A549 treated with AZD9567 at 1 μM for 4 hours (cell line): ENCODE data around the gene WDR76. TPM values are rescaled to one million over a fixed set of nuclear protein-coding genes. Genes with fewer than 3 reads are reported as not detected.

Experiments
- total RNA-seq: library from RNA; stranded (reverse); fragments of 200-300 nt; extraction: Qiagen RNA extraction; gene quantifications from 5 replicates; pipeline ENCODE4 v1.2.3, GENCODE V29; 2022; ENCODE audit not compliant: insufficient read depth

The WDR76 gene
- 10.5 to 12.4 TPM (median 10.9 TPM) in 5 replicates for total RNA-seq

DNA sequence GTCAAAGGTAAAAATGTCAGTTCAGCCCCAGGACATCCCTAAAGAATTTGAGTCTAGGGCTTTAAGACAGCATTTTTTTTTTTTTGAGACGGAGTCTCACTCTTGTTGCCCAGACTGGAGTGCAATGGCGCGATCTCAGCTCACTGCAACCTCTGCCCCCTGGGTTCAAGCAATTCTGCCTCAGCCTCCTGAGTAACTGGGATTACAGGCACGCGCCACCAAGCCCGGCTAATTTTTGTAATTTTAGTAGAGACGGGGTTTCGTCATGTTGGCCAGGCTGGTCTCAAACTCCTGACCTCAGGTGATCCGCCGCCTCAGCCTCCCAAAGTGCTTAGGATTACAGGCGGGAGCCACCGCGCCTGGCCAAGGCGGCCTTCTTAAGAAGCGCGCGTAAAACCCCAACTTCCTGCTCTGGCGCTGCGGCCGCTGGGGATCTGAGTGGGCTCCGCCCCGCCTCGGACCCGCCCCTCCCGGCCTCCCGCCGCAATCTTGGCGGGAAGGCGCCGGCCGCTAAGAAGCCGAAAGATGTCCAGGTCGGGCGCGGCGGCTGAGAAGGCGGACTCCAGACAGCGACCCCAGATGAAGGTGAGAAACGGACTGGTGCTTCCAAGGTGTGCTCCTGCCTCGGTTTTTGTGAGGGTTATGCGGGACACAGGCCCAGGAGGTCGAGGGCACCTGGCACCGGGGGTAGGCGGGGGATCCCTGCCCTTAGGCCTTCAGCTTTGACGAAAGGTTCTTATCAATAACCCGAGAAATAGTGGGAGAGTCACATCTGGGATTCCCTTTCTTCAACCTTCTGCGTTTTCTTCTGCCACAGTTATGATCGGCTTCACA lies at the start of gene WDR76:
Gene WDR76, plus strand, starts transcription at position 495 of the 834 bp plus-strand sequence. Its CDS starts 31 bp downstream, at position 526.

DNA sequence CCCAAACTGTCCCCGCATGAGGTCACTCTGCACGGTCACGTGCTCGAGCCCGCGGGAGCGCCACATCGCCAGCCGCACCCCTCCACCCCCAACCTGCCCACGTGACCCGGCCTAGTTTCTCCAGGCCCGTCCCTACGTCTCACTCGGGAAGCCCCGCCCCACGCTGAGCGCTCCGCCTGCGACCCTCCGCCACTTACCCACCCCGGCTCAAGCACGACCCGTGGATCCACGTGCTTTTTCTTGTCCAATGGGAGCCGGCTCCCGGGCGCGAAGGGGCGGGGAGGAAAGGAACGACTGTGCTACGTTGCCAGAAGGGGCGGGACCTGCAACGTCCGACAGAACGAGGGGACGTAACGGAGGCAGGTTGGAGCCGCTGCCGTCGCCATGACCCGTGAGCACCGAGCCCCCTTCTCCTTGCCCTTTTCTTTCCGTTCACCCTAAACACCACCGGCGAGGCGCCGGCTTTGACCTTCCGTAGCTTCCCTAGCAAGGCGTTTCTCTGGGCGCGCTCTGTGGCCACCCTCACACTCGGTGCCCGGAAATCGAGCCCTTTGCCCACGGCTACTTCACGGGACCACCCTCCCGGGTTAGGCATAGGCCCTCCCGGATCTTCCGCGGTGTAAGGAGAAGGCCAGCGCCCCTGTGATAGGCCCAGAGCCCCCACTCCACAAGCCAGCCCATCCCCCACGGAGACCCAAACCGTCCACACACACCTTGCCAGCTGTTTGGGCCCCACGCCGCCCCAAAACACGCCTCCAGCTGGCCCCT lies 34.6 kb upstream of the WDR76 start, which contains the start of gene SERF2:
Gene SERF2, plus strand, starts transcription at position 328 of the 768 bp plus-strand sequence. Its CDS starts 57 bp downstream, at position 385.

DNA sequence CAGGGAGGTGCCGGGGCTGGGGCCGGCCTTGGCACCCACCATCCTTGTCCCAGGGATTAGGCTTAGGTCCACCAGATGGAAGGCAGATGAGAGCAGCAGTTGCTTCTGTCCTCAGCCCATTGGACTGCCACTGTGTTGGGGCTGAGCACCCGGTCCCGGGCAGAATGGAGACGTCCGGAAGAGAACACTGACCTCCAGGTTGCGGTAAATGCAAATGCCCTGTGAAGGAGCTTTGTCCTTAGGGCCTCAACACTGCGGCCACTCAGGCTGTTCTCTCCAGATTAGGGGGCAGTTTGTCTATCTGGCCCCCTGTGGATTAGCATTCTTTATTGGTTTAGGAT lies 26.9 kb upstream of the WDR76 start, which contains the start of gene SERINC4:
Gene SERINC4, minus strand, starts transcription at position 276 of the 341 bp plus-strand sequence. Its CDS starts 234 bp downstream, at position 42.

DNA sequence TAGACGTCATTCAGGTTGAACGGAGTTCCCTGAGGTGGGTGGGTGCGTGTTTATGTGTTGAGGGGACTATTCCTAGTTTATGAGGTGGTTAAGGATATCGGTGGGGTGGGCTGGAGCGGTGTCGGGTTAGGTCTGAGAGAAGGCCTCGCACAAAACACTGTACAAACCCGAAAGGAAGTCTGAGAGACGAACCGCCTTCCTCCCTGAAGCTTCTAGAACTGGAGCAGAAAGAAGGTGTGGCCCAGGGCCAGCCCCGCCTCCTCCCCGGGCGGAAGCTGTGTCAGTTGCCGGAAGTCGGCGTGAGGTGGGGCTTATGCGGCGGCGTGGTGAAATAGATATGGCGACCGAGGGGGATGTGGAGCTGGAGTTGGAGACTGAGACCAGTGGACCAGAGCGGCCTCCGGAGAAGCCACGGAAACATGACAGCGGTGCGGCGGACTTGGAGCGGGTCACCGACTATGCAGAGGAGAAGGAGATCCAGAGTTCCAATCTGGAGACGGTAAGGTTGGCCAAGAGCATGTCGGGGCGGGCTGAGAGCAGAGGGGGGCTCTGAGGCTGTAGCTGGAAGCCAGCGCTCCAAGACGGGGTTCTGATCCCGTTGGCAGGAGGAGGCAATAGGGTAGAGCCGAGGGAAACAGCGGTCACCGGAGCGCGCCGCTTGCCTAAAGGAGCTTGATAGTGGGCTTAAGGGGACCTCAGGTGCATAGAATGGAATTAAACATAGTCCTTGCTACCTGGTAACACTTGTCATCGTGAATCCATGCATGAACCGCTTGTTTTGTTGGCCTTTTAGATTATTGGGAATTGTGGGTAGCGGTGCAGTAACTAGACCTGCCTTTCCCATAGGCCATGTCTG lies 26.3 kb upstream of the WDR76 start, which contains the start of gene HYPK:
Gene HYPK, plus strand, starts transcription at position 314 of the 856 bp plus-strand sequence. Its CDS starts 24 bp downstream, at position 338.

DNA sequence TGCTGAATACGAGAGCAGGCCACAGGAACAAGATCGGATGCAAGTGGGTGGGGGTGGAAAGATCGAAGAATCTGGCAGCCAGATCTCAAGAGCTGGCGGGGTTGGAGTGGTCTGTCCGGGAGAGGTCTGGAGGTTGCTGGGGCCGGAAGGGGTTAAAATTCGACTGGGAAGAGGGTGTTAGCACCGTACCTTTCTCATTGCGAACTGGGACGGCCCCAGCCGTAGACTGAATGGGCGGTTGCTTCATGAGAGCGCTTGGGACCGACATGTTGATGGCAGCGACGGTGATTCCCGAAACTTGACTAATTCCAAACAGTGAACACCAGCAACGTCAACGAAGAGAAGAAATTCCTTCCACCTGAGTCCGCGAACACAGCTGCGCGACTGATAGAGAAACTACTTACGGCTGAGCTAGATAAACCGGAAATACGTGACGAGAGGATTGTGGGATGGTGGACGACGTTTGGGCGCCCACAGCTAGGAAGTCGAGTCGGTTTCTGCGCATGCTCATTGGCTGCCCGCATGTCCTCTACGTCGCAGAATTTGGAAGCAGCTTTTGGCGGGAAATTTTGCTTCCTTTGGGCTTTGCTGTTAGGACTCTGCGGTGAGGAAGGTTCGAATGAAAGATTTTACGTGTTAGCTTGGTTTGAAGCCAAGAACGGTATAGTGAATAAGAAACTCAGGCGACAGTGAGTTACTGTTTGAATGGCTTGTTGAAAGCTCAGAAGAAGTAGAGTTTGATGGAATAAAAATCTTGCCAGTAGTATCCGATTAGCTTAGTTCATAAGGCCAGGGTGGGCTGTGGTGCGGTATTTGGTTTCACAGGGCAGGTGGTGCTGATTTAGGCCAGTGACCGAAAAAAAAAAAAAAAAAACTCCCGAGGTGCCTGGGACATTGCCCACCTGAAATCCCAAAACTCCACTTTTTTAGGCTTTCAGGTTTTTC lies 2.2 kb upstream of the WDR76 start, which contains the start of gene MFAP1:
Gene MFAP1, minus strand, starts transcription at position 389 of the 945 bp plus-strand sequence. Its CDS starts 121 bp downstream, at position 268.

Other genes starting within 250 kb of the WDR76 start
- gene PPIP5K1, start 236.8 kb upstream of the WDR76 start, total RNA-seq: 5.0 to 8.9 TPM (median 5.2 TPM) in 5 replicates
- 2.3 to 4.8 TPM (median 3.6 TPM) in 4 of 5 replicates, not detected in the other for gene CKMT1B, start 233.0 kb upstream of the WDR76 start, total RNA-seq
- gene STRC, start 208.2 kb upstream of the WDR76 start, total RNA-seq: 0.06 to 0.15 TPM (median 0.11 TPM) in 4 of 5 replicates, not detected in the other
- gene CATSPER2, start 178.2 kb upstream of the WDR76 start, total RNA-seq: 0.78 to 1.4 TPM (median 1.0 TPM) in 4 of 5 replicates, not detected in the other
- gene CKMT1A, start 133.1 kb upstream of the WDR76 start, total RNA-seq: 2.4 to 6.9 TPM (median 3.2 TPM) in 5 replicates
- gene PDIA3, start 80.6 kb upstream of the WDR76 start, total RNA-seq: 259 to 366 TPM (median 344 TPM) in 5 replicates
- 1.4 to 1.9 TPM (median 1.6 TPM) in 5 replicates for gene ELL3, start 50.0 kb upstream of the WDR76 start, total RNA-seq
- gene SERF2, start 34.7 kb upstream of the WDR76 start, total RNA-seq: 469 to 703 TPM (median 677 TPM) in 5 replicates
- gene SERINC4, start 26.8 kb upstream of the WDR76 start, total RNA-seq: 0.05 to 0.20 TPM (median 0.07 TPM) in 3 of 5 replicates, not detected in the others
- gene HYPK, start 26.4 kb upstream of the WDR76 start, total RNA-seq: 3.9 to 19.7 TPM (median 4.8 TPM) in 5 replicates
- gene MFAP1, start 2.3 kb upstream of the WDR76 start, total RNA-seq: 24.6 to 31.5 TPM (median 25.1 TPM) in 5 replicates